ENCODE results near the gene TSEN54.

- no peak for TF ChIP-seq YY1 (IDR thresholded peaks at IDR 0.05; ENCODE audit: extremely low read depth, insufficient replicate concordance, low read depth, low read length)
- TF ChIP-seq POLR2A (IDR thresholded peaks at IDR 0.05; ENCODE audit: borderline replicate concordance, extremely low read depth, insufficient read depth, insufficient read length), result no peak
- TF ChIP-seq RAD21 (IDR thresholded peaks at IDR 0.05; ENCODE audit: low read depth), result no peak
- no peak for TF ChIP-seq EZH2 (IDR thresholded peaks at IDR 0.05)
- TF ChIP-seq TCF7L2 (IDR thresholded peaks at IDR 0.05; ENCODE audit: borderline replicate concordance, extremely low read depth, insufficient read depth, insufficient read length), result no peak
- no peak for TF ChIP-seq EZH2phosphoT487 (IDR thresholded peaks at IDR 0.05; ENCODE audit: borderline replicate concordance)
- TF ChIP-seq CEBPB (IDR thresholded peaks at IDR 0.05; ENCODE audit: low read depth), result no peak
- TF ChIP-seq CTCF (IDR thresholded peaks at IDR 0.05 in 2 of 3, conservative IDR thresholded peaks at IDR 0.05 in 1 of 3; ENCODE audit: borderline replicate concordance in 1 of 3, insufficient read depth in 1 of 3, low read depth in 2 of 3, low read length in 2 of 3), result no peak
- TF ChIP-seq SIN3A (IDR thresholded peaks at IDR 0.05; ENCODE audit: low read depth), result no peak
Observed at GRCh38 chr17:75571885-75572215, 55.5 kb downstream of the TSEN54 start.
